ENCODE data around the gene RXFP4. TPM values are rescaled to one million over a fixed set of nuclear protein-coding genes. Genes with fewer than 3 reads are reported as not detected.

RXFP4 gene
- total RNA-seq, 1 donor from 2014 or later: not detected

DNA sequence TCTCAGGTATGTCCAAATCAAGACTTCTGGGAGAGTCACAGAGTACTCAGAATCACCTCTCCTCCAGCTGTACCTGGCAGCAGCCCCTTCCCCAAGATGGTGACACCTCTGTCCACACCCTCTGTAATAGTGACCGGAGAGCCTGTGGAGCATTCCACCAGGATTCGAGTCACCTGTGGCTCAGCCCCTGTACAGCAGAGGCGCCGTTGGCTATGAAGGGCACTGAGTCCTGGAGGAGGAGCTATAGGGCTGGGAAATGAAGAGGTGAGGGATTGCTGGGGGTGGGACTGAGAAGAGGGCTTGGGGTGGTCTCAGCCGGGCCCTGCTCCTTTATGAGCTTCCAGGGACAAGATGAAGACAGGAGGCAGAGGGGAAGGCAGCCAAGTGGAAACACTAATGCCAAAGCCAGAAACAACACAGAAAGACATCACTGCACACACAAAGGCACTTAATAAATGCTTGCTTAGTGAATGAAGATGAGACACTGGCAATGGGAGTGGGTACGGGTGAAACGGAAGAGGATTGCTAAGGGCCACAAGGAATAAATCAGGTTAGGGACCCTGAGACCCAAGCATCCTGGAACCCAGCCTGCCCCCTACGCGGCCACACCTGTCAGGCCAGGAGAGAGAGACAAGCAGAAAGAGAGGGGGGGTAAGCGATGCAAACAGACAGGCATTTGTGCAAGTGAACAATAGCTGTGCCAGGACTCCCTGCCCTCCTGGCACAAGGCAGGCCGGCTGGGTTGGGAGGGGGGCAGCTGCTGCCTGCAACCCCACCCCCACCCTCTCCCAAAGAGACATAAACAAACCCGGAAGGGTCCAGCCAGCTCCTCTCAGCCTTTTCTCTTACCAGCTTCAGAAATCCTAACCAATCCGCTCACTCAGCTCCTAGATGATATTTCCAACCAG is 33.0 kb downstream of the RXFP4 start:
- Mint-ChIP-seq H3K27me3 (ENCODE audit: low read depth, unreplicated experiment) (no peaks in the 10 kb centered on the region), H3K27ac (ENCODE audit: unreplicated experiment) (peak overlapping the region; percentile 20), H3K36me3 (ENCODE audit: low read depth, unreplicated experiment) (peaks cover 10% of the 10 kb centered on the region), H3K4me3 (ENCODE audit: unreplicated experiment) (peak overlapping the region; percentile 95), H3K9me3 (ENCODE audit: unreplicated experiment) (no peaks in the 10 kb centered on the region), H3K4me1 (ENCODE audit: low read depth, unreplicated experiment) (peaks cover 49% of the 10 kb centered on the region)
- Histone ChIP-seq H3K4me3 (ENCODE audit: insufficient read depth, low read depth, low read length) (peak overlapping the region; percentile 81), H3K79me2 (ENCODE audit: insufficient read depth, low read length) (peaks cover 99% of the 10 kb centered on the region), H3K4me2 (ENCODE audit: low read length) (peak overlapping the region; percentile 96), H3K36me3 (ENCODE audit: insufficient read depth, low read length) (peaks cover 2% of the 10 kb centered on the region), H3K9ac (ENCODE audit: low read length) (peak overlapping the region; percentile 94), H3K27me3 (ENCODE audit: insufficient read depth, low read length) (no peaks in the 10 kb centered on the region), H4K20me1 (ENCODE audit: insufficient read depth, low read length) (peaks cover 79% of the 10 kb centered on the region), H3K9me3 (ENCODE audit: insufficient read depth, low read depth, low read length) (no peaks in the 10 kb centered on the region), H3K4me1 (ENCODE audit: insufficient read depth, low read length) (peaks cover 66% of the 10 kb centered on the region), H3K27ac (ENCODE audit: low read depth, low read length) (peak overlapping the region; percentile 93), H2AFZ (ENCODE audit: low read depth, low read length) (no peak overlapping the region)
- no peak for TF ChIP-seq EZH2 (IDR thresholded peaks at IDR 0.05; ENCODE audit: insufficient read depth, low read length)
- TF ChIP-seq, protein P1, sequence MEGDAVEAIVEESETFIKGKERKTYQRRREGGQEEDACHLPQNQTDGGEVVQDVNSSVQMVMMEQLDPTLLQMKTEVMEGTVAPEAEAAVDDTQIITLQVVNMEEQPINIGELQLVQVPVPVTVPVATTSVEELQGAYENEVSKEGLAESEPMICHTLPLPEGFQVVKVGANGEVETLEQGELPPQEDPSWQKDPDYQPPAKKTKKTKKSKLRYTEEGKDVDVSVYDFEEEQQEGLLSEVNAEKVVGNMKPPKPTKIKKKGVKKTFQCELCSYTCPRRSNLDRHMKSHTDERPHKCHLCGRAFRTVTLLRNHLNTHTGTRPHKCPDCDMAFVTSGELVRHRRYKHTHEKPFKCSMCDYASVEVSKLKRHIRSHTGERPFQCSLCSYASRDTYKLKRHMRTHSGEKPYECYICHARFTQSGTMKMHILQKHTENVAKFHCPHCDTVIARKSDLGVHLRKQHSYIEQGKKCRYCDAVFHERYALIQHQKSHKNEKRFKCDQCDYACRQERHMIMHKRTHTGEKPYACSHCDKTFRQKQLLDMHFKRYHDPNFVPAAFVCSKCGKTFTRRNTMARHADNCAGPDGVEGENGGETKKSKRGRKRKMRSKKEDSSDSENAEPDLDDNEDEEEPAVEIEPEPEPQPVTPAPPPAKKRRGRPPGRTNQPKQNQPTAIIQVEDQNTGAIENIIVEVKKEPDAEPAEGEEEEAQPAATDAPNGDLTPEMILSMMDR (IDR thresholded peaks at IDR 0.05; ENCODE audit: insufficient read depth, low read depth, low read length): no peak
- no peak for FAIRE-seq
- DNase-seq (ENCODE audit: low read depth): no peak

DNA sequence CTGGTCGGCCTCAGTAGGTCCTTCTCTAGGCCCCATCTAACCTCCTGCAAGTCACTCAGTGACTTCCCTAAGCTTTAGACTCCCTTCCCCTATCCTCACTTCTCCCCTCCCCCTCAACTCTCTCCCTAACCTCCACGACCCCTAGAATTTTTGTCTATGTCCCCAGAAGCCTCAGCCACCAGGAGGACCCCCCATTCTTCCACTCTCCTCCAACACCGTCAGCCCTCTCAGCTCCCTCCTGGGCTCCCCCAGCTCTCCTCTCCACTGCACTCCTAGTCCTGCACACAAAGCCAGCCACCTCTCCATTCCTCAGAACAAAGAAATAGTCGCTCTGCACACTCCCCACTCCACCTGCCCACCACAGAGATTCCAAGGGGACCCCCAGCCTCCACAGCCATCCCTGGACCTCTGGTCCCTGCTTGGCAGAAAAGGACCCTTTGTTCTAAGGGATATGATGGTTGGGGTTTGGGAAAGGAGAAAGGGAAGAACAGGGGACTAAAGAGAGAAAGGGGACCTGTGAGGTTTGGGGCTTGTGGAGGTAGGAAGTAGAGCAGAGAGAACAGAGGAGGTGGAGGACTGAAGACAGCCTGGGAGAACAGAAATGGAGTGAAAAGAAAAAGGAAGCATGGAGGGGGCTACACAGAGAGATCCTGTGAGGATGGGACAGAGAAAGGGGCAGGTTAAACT is 34.1 kb downstream of the RXFP4 start:
- peaks cover 48% of the 10 kb centered on the region for H3K4me1 Mint-ChIP-seq (ENCODE audit: low read depth, unreplicated experiment)
- H3K27ac Mint-ChIP-seq (ENCODE audit: unreplicated experiment): peak overlapping the region; percentile 83
- Histone ChIP-seq H3K4me1 (ENCODE audit: insufficient read depth, low read length) (peaks cover 66% of the 10 kb centered on the region), H4K20me1 (ENCODE audit: insufficient read depth, low read length) (peaks cover 68% of the 10 kb centered on the region), H2AFZ (ENCODE audit: low read depth, low read length) (no peak overlapping the region), H3K27ac (ENCODE audit: low read depth, low read length) (peak overlapping the region; percentile 93), H3K4me2 (ENCODE audit: low read length) (peak overlapping the region; percentile 96), H3K9me3 (ENCODE audit: insufficient read depth, low read depth, low read length) (no peaks in the 10 kb centered on the region), H3K36me3 (ENCODE audit: insufficient read depth, low read length) (no peaks in the 10 kb centered on the region), H3K9ac (ENCODE audit: low read length) (peak overlapping the region; percentile 94), H3K4me3 (ENCODE audit: insufficient read depth, low read depth, low read length) (peak overlapping the region; percentile 81), H3K79me2 (ENCODE audit: insufficient read depth, low read length) (peaks cover 99% of the 10 kb centered on the region), H3K27me3 (ENCODE audit: insufficient read depth, low read length) (no peaks in the 10 kb centered on the region)
- FAIRE-seq: no peak
- TF ChIP-seq EZH2 (IDR thresholded peaks at IDR 0.05; ENCODE audit: insufficient read depth, low read length): no peak
- TF ChIP-seq, protein P1 (IDR thresholded peaks at IDR 0.05; ENCODE audit: insufficient read depth, low read depth, low read length): no peak
- H3K27me3 Mint-ChIP-seq (ENCODE audit: low read depth, unreplicated experiment): no peaks in the 10 kb centered on the region
- H3K4me3 Mint-ChIP-seq (ENCODE audit: unreplicated experiment): peak overlapping the region; percentile 95
- no peak for DNase-seq (ENCODE audit: low read depth)
- peaks cover 5% of the 10 kb centered on the region for H3K36me3 Mint-ChIP-seq (ENCODE audit: low read depth, unreplicated experiment)
- H3K9me3 Mint-ChIP-seq (ENCODE audit: unreplicated experiment): no peaks in the 10 kb centered on the region

All from astrocyte (in vitro differentiated cells and primary cell).